Aortic smooth muscle cell (primary cell): ENCODE results near the gene POTEI. TPM values are rescaled to one million over a fixed set of nuclear protein-coding genes. Genes with fewer than 3 reads are reported as not detected.

Experiments used
- total RNA-seq: library from RNA; depleted of rRNA; stranded (reverse); fragments of >200 nt; gene quantifications from 2 replicates; pipeline ENCODE4 v1.2.3, GENCODE V29; 2014

The POTEI gene
- not detected in 2 replicates for total RNA-seq

GRCh38 chr2:130509228-130509627 lies at the start of gene POTEI:
POTEI (minus strand) TSS chr2:130509328; CDS start chr2:130509235, 93 bp downstream.

DNA sequence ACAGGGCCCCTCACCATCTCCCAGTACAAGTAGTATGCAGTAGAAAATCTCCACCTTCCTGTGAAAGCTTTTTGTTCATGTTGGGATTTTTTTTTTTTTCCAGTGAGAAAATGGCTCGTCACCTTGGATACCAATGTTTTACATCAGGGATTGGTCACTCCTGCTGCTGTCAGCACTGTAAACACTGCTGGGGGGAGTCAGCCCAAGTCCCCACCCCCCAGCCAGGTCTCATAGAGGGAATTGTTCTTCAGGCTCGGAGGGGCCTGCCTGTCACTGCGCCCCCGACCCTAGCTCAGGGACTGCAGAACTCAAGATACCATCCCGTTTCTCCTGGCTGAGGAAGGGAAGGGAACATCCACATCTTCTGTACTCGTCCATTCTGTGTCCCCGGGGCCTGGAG lies 11.9 kb upstream of the POTEI start, which contains the start of gene CFC1B:
TSS of gene CFC1B (plus strand) at position 231 of the 400 bp plus-strand sequence. CDS start 263 bp downstream, outside the sequence.

Other genes with a start within 250 kb of the POTEI start
- 58.9 and 89.7 TPM in 2 replicates for gene IMP4, start 166.4 kb downstream of the POTEI start, total RNA-seq
- 14.7 and 14.9 TPM in 2 replicates for gene PTPN18, start 153.3 kb downstream of the POTEI start, total RNA-seq
- not detected in 2 replicates for gene CFC1B, start 11.9 kb upstream of the POTEI start, total RNA-seq
- gene CFC1, start 90.2 kb upstream of the POTEI start, total RNA-seq, result not detected in 2 replicates
- not detected in 2 replicates for gene POTEJ, start 102.1 kb upstream of the POTEI start, total RNA-seq
- not detected in 2 replicates for gene GPR148, start 219.7 kb upstream of the POTEI start, total RNA-seq
- gene AMER3, start 246.2 kb upstream of the POTEI start, total RNA-seq, result not detected in 2 replicates